ENCODE data around the gene RSF1.

DNA sequence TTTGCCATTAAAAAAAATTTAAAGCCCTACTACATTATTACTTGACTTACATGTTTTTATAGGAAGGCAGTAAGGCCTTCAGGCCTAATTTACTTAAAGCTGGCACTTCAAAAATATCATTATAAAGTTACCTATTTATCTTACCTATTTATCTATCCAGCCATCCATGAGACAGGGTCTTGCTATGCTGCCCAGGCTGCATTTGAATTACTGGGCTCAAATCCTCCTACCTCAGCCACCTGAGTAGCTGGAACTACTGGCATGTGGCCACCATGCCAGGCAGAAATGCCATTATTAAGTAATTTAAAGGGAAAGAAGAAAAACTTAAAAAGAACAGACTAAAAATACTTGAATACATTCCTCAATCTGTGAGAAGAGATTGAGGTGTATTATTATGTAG, 122.7 kb downstream of the RSF1 start:
- TF ChIP-seq, protein P1, sequence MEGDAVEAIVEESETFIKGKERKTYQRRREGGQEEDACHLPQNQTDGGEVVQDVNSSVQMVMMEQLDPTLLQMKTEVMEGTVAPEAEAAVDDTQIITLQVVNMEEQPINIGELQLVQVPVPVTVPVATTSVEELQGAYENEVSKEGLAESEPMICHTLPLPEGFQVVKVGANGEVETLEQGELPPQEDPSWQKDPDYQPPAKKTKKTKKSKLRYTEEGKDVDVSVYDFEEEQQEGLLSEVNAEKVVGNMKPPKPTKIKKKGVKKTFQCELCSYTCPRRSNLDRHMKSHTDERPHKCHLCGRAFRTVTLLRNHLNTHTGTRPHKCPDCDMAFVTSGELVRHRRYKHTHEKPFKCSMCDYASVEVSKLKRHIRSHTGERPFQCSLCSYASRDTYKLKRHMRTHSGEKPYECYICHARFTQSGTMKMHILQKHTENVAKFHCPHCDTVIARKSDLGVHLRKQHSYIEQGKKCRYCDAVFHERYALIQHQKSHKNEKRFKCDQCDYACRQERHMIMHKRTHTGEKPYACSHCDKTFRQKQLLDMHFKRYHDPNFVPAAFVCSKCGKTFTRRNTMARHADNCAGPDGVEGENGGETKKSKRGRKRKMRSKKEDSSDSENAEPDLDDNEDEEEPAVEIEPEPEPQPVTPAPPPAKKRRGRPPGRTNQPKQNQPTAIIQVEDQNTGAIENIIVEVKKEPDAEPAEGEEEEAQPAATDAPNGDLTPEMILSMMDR (IDR thresholded peaks at IDR 0.05), result no peak
- TF ChIP-seq POLR2A (IDR thresholded peaks at IDR 0.05), result no peak
